Body of pancreas (tissue), 4 donors: ENCODE measurements around the gene CDC42BPA. TPM values are rescaled to one million over a fixed set of nuclear protein-coding genes. Genes with fewer than 3 reads are reported as not detected.
A peak's percentile ranks its signal among the peaks of the same experiment; 100 is the strongest.

Source experiments
- ATAC-seq: fragments of 150-250 bp; one replicate; pipeline ENCODE4 v1.9.1; 2016
- DNase-seq, 4 donors: peaks; one replicate each; pipeline ENCODE4 v3.0.0-alpha.2; 2019
- H3K27ac ChIP-seq, 4 donors: fragments of 200-600 bp; sonication (generic); 1 replicate in 3 of 4; 2 replicates in 1 of 4; pipeline versions ENCODE4 v1.5.1 to v1.6.1; 2016 to 2019; ENCODE audit warnings: mild to moderate bottlenecking in 1 of 4, mixed read lengths in 1 of 4, moderate library complexity in 1 of 4
- H3K27me3 ChIP-seq, 2 donors: fragments of 200-600 bp; sonication (generic); one replicate each; pipeline ENCODE4 v1.6.0; 2016; ENCODE audit warnings: mild to moderate bottlenecking in 1 of 2
- H3K36me3 ChIP-seq, 2 donors: fragments of 200-600 bp; sonication (generic); replicated peaks in 1 of 2; 2 replicates each; pipeline ENCODE4 v1.5.1; 2016; ENCODE audit warnings: low read depth in 2 of 2; ENCODE audit not compliant: insufficient read depth in 1 of 2
- H3K4me1 ChIP-seq: fragments of 200-600 bp; sonication (generic); one replicate; pipeline ENCODE4 v1.6.0; 2016
- H3K4me3 ChIP-seq, 2 donors: fragments of 200-600 bp; sonication (generic); 1 replicate in 1 of 2; 2 replicates in 1 of 2; pipeline ENCODE4 v1.5.1; 2016 to 2019
- H3K9me3 ChIP-seq, 3 donors: fragments of 200-600 bp; sonication (generic); 1 replicate in 2 of 3; 2 replicates in 1 of 3; pipeline ENCODE4 v1.5.1; 2016
- CTCF ChIP-seq, 7 experiments: fragments of 450-650 bp in 4 of 7; fragments of 200-600 bp in 3 of 7; sonication (generic) in 3 of 7; IDR thresholded peaks; one replicate each; pipeline ENCODE4 v1.5.1; 2016 to 2019; ENCODE audit warnings: antibody characterized with exemption in 7 of 7
- POLR2A ChIP-seq, 3 donors: fragments of 450-650 bp; IDR thresholded peaks; one replicate each; pipeline ENCODE4 v1.6.1; 2016; ENCODE audit warnings: antibody characterized with exemption in 3 of 3, mild to moderate bottlenecking in 2 of 3
- WGBS, 2 donors: methylation state at CpG; one replicate each; pipeline ENCODE4 v1.1.5; 2017; 5-methylcytosine and 5-hydroxymethylcytosine counted together
- intact Hi-C: fragments of 100-400 bp; cut with DNase I; formaldehyde crosslinking; loops from one replicate; pipeline ENCODE4 v1.15.1; 2023
- total RNA-seq, 2 donors: library from RNA; depleted of rRNA; stranded (reverse); fragments of >200 nt; gene quantifications; one replicate each; pipeline ENCODE4 v1.1.0, GENCODE V29; 2016

CDC42BPA gene
- total RNA-seq, 2 donors from 2014 or later, result 35.9 to 37.6 TPM

- intact Hi-C loops, result no loop called here
- Histone ChIP-seq H3K27ac (peak overlapping the region in 2 of 4 donors; percentile 98), H3K9me3 (no peaks in the 10 kb centered on the region), H3K27me3 (no peaks in the 10 kb centered on the region), H3K36me3 (no peaks in the 10 kb centered on the region), H3K4me3 (no peak overlapping the region), H3K4me1 (peaks cover 89% of the 10 kb centered on the region)
- 92 to 94% methylated on average over 6 of the region's 6 CpGs for WGBS, 2 donors
- no peak for ATAC-seq
- TF ChIP-seq POLR2A (IDR thresholded peaks at IDR 0.05) (no peak), CTCF (IDR thresholded peaks at IDR 0.05) (no peak)
- no peak for DNase-seq
Observed at GRCh38 chr1:226948480-226948879, 369.8 kb downstream of the CDC42BPA start.

GRCh38 chr1:226948051-226948450 lies 370.2 kb downstream of the CDC42BPA start:
- peaks cover 89% of the 10 kb centered on the region for H3K4me1 ChIP-seq
- no peaks in the 10 kb centered on the region for H3K27me3 ChIP-seq
- ATAC-seq (no peak), DNase-seq (no peak)
- H3K4me3 ChIP-seq, result no peak overlapping the region
- H3K36me3 ChIP-seq, result no peaks in the 10 kb centered on the region
- no peaks in the 10 kb centered on the region for H3K9me3 ChIP-seq
- intact Hi-C loops, result no loop called here
- peak overlapping the region; percentile 37 to 98 (median 98) for H3K27ac ChIP-seq
- no peak for TF ChIP-seq POLR2A (IDR thresholded peaks at IDR 0.05)
- no peak for TF ChIP-seq CTCF (IDR thresholded peaks at IDR 0.05)
- whole genome bisulfite sequencing, 2 donors, result 89 to 91% methylated on average over 2 of the region's 2 CpGs

DNA sequence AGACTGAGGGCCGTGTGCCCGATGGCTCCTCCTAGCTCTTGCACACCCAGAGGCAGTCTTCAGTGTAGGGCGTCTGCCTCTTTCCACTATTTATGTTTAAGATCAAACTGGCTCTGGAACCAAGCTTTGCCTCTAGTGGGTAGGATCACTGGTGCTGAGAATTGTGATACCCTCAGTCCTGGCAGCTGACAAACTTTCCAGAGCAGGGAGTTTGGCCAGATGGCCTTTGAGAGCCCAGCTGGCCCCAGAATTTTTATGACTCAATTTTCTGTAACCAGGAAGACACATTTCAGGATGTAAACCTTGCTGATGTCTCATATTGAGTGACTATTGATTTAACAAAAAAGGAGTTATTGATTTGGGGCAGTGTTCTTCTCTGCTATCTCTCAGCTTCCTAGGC lies 371.5 kb downstream of the CDC42BPA start:
- H3K4me3 ChIP-seq, result no peak overlapping the region
- H3K27me3 ChIP-seq, result no peaks in the 10 kb centered on the region
- peak overlapping the region; percentile 96 to 98 (median 98) for H3K27ac ChIP-seq
- ATAC-seq, result no peak
- DNase-seq, result peak; percentile 41 to 69 (median 66)
- H3K4me1 ChIP-seq, result peaks cover 96% of the 10 kb centered on the region
- TF ChIP-seq POLR2A (IDR thresholded peaks at IDR 0.05) (no peak), CTCF (IDR thresholded peaks at IDR 0.05) (no peak)
- no peaks in the 10 kb centered on the region for H3K36me3 ChIP-seq
- 20 to 44% methylated on average over 3 of the region's 3 CpGs for WGBS, 2 donors
- intact Hi-C loops, result no loop called here
- H3K9me3 ChIP-seq, result no peaks in the 10 kb centered on the region

GRCh38 chr1:226946285-226946684 lies 372.0 kb downstream of the CDC42BPA start:
- Histone ChIP-seq H3K36me3 (no peaks in the 10 kb centered on the region), H3K4me3 (no peak overlapping the region), H3K9me3 (no peaks in the 10 kb centered on the region), H3K27me3 (no peaks in the 10 kb centered on the region), H3K4me1 (peaks cover 96% of the 10 kb centered on the region), H3K27ac (peak overlapping the region; percentile 96 to 98 (median 98))
- intact Hi-C loops, result no loop called here
- TF ChIP-seq POLR2A (IDR thresholded peaks at IDR 0.05) (no peak), CTCF (IDR thresholded peaks at IDR 0.05) (no peak)
- WGBS, 2 donors, result 72 to 73% methylated on average over 9 of the region's 9 CpGs
- no peak for ATAC-seq
- DNase-seq, result no peak

- ATAC-seq (no peak), DNase-seq (peak in 1 of 4 donors; percentile 37)
- H3K4me1 ChIP-seq, result peaks cover 96% of the 10 kb centered on the region
- H3K9me3 ChIP-seq, result no peaks in the 10 kb centered on the region
- H3K27ac ChIP-seq, result peak overlapping the region; percentile 96 to 98 (median 98)
- no peaks in the 10 kb centered on the region for H3K27me3 ChIP-seq
- intact Hi-C loops, result no loop called here
- no peak overlapping the region for H3K4me3 ChIP-seq
- WGBS, 2 donors, result 18 to 25% methylated on average over 2 to 8 of the region's 8 CpGs
- H3K36me3 ChIP-seq, result no peaks in the 10 kb centered on the region
- TF ChIP-seq POLR2A (IDR thresholded peaks at IDR 0.05), result no peak
Observed at GRCh38 chr1:226945858-226946245, 372.4 kb downstream of the CDC42BPA start.
